AG09309 (cell line): ENCODE measurements around the gene ERICH2.
A peak's percentile ranks its signal among the peaks of the same experiment; 100 is the strongest.

Source experiments
- DNase-seq: peaks from one replicate; pipeline ENCODE4 v3.0.0-alpha.2; 2010; ENCODE audit warnings: low read depth
- H3K4me3 ChIP-seq: 2 replicates; pipeline ENCODE4 v1.5.1; 2011; ENCODE audit warnings: mild to moderate bottlenecking, low read depth, low read length, moderate library complexity; ENCODE audit not compliant: control insufficient read depth
- CTCF ChIP-seq: IDR thresholded peaks from 2 replicates; pipeline ENCODE4 v1.5.1; 2011; ENCODE audit warnings: mild to moderate bottlenecking, low read depth, low read length, inconsistent platforms; ENCODE audit not compliant: insufficient read depth, control insufficient read depth; ENCODE audit errors: missing control alignments

Gene ERICH2

GRCh38 chr2:170812710-170813600 is 42.8 kb downstream of the ERICH2 start:
- no peak overlapping the region for H3K4me3 ChIP-seq
- peak; percentile 83 for DNase-seq

DNA sequence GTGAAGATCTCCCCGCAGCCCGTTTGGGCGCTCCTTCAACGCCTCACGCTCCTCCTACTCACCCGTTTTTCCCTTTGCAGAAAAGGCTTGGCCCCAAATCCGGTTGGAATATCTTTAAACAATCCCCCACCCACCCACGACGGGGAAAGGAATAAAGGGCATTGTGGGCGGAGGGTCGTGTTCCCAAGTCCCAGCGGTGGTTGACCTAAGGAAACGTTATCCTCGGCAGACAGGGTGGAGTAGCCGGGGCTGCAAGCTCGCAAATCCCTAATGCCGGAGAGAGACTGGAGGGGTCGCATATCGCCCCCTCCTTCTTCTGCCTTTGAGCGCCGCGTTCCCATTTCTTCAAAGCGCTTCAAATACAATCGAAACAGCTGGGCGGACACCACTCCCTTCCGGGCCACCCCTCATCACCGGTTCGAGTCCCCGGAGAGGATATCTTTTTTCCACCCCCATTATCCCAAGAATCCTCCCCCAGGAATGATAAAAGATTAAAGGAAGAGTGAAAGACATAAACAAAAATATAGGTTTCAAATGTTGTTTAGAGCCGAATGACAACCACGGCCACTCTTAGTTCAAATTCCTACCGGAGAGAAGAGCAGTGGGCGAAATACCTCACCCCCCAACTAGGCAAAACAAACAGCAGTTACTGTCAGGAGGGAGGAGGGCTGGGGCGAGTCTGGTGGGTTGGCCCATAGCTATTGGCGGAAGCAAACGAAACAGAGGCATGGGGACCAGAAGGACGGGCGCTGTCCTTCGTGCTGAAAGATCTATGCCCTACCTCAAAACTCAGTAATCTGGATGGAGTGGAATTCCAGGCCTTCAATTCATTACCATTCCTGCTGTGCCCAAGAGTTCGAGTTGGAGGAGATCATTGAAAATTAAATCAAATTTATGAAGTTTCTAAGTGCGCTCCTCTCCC is 43.7 kb downstream of the ERICH2 start:
- no peak for DNase-seq
- no peak for TF ChIP-seq CTCF
- H3K4me3 ChIP-seq = no peak overlapping the region

More at GRCh38 chr2:170812710-170813600, 42.8 kb downstream of the ERICH2 start:
- peak; percentile 56 for TF ChIP-seq CTCF

DNA sequence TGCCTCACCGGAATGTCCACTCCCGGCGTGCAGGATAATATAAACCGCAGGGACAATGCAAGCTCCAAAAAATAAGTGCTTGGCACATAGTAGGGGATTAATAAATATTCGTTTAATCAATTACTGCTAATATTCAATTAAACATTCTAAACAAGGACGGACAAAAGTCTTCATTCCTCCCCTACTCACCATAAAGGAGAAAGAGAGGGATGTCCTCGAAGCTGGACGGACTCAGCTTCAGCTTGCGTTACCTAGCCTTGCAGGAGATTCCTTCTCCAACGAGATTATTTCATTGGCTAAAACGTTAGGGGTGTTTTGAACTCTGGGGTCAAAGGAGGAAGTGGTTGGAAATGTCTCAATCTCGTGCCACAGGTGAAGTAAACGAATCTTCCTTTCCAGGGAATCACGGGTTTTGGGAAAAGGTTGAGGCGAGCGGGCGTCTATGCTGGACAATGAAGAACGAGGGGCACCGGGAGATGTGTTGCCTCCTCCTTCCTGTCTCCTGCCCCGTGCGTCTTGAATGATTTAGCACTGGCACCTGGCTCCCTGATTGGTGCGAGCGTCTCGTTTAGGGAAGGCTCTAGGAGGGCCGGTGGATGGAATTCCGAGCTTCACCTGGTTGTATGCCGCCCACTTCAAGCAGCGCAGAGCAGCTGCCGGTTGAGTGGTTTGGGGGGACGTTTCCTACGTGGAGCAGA is 44.5 kb downstream of the ERICH2 start:
- no peak overlapping the region for H3K4me3 ChIP-seq
- no peak for DNase-seq
- no peak for TF ChIP-seq CTCF

DNA sequence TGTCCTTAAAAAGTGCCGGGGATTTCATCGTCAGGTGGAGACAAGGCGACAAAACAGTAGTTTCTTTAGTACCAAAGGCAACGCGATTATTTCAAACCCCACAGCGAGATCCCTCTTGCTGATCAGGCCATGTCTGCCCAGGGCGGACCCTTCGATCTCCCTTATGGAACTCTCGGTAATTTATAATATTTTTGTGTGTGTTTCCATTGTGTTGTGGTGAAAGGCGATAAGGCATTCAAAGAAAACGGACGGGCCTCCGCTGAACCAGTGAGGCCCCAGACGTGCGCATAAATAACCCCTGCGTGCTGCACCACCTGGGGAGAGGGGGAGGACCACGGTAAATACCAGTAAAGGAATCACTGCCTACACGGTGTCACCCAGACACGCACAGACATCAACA is 45.1 kb downstream of the ERICH2 start:
- H3K4me3 ChIP-seq = no peak overlapping the region
- DNase-seq = no peak
- TF ChIP-seq CTCF = no peak

GRCh38 chr2:170815746-170816503 is 45.7 kb downstream of the ERICH2 start:
- H3K4me3 ChIP-seq = no peak overlapping the region
- peak; percentile 64 for TF ChIP-seq CTCF
- DNase-seq = no peak
